Measurements from ENCODE around the gene EPS8.

DNA sequence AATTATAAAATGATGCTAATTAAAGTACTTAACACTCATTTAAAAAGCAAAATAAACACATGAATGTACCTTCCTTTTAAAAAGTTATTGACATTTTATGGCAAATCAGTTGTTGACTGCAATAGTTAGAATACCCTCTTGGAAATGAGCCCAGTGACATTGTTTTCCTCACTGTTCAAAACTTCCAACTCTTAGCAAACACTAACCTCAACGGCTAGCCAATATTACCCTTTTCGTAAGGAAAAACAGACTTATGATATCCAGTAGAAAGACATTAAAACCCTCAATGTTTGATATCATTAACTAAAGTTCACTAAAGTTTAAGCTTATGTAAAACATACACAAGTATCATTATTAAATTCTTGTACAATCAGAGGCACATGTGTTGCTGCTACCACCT, 83.6 kb downstream of the EPS8 start:
- TF ChIP-seq, protein P1, sequence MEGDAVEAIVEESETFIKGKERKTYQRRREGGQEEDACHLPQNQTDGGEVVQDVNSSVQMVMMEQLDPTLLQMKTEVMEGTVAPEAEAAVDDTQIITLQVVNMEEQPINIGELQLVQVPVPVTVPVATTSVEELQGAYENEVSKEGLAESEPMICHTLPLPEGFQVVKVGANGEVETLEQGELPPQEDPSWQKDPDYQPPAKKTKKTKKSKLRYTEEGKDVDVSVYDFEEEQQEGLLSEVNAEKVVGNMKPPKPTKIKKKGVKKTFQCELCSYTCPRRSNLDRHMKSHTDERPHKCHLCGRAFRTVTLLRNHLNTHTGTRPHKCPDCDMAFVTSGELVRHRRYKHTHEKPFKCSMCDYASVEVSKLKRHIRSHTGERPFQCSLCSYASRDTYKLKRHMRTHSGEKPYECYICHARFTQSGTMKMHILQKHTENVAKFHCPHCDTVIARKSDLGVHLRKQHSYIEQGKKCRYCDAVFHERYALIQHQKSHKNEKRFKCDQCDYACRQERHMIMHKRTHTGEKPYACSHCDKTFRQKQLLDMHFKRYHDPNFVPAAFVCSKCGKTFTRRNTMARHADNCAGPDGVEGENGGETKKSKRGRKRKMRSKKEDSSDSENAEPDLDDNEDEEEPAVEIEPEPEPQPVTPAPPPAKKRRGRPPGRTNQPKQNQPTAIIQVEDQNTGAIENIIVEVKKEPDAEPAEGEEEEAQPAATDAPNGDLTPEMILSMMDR (conservative IDR thresholded peaks at IDR 0.05; ENCODE audit: low read length) = no peak
- TF ChIP-seq EZH2phosphoT487 (IDR thresholded peaks at IDR 0.05; ENCODE audit: borderline replicate concordance) = no peak
